Measurements from ENCODE around the gene ATOH8. TPM values are rescaled to one million over a fixed set of nuclear protein-coding genes. Genes with fewer than 3 reads are reported as not detected.

The ATOH8 gene
- total RNA-seq, 4 donors from 2014 or later = 17.1 to 210 (median 45.9) TPM

DNA sequence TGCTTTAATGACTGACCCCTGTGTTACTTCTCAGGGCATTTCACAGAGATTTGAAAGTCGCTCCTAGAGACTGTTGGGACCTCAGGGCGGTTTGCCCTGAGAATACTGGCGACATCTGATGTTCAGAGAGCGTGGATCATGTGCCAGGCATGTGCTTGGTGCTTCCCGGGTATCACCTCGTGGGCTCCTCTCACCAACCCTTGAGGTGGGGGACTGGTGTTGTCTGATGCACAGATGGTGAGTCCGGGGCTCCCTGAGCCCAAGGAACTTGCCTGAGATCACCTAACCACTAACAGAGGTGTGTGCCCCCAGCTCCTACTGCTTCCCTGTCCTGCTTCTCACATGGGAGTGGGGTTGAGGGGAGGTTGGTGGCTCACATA is 16.2 kb downstream of the ATOH8 start:
- TF ChIP-seq, protein P1, sequence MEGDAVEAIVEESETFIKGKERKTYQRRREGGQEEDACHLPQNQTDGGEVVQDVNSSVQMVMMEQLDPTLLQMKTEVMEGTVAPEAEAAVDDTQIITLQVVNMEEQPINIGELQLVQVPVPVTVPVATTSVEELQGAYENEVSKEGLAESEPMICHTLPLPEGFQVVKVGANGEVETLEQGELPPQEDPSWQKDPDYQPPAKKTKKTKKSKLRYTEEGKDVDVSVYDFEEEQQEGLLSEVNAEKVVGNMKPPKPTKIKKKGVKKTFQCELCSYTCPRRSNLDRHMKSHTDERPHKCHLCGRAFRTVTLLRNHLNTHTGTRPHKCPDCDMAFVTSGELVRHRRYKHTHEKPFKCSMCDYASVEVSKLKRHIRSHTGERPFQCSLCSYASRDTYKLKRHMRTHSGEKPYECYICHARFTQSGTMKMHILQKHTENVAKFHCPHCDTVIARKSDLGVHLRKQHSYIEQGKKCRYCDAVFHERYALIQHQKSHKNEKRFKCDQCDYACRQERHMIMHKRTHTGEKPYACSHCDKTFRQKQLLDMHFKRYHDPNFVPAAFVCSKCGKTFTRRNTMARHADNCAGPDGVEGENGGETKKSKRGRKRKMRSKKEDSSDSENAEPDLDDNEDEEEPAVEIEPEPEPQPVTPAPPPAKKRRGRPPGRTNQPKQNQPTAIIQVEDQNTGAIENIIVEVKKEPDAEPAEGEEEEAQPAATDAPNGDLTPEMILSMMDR (IDR thresholded peaks at IDR 0.05) = no peak
- DNase-seq (ENCODE audit: low spot score) = no peak
- ATAC-seq (ENCODE audit: low FRiP score) = no peak

DNA sequence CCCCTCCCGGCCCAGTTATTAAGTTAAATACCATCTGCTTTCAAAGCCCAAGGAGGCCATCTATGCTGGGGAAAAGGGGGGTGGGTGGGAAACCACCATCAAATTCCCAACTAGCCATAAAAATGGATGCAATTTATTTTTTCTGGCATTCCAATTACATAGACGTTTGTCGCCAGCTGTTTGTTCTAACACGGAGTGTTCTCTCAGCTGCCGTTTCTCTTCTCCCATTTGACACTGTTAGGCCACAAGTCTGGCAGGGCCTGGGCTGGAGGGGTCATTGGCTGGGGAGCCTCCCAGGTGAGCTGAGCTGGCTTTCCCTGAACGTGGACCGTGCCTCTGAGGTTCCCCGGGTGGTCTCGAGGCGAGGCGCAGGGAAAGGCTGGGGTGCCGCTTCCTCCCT is 16.6 kb downstream of the ATOH8 start:
- ATAC-seq (ENCODE audit: low FRiP score) = no peak
- DNase-seq (ENCODE audit: low spot score) = no peak
- TF ChIP-seq, protein P1 (IDR thresholded peaks at IDR 0.05) = no peak

DNA sequence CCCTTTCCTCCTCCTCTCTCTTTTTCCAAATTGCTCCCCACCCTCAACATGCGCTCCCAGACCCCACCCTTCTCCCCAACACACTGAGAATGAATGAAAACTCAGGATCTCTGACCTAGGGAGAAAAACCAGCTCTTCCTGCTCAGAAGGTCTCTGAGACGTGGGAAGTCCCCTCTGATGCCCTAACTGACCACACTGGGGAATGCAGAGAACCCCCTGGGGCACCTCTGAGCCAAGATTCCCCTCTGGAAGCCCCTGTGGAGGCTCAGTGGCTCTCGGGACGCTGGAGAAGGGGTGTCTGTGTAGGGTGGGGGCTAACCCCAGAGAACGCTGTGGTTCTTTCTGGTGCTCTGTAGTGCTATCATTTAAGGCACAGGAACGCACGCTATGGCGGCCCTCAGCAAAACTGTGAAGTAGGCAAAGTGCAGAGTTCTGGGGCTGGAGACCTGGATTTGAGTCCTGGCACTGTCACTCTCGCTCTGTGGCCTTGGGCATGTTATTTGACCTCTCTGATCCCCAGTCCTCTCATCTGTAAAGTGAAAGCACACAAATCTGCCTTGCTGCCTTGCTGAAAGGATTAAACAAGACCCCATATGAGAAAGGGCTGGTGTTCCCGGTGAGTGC is 17.1 kb downstream of the ATOH8 start:
- TF ChIP-seq, protein P1 (IDR thresholded peaks at IDR 0.05) = no peak
- no peak for DNase-seq (ENCODE audit: low spot score)
- no peak for ATAC-seq (ENCODE audit: low FRiP score)

DNA sequence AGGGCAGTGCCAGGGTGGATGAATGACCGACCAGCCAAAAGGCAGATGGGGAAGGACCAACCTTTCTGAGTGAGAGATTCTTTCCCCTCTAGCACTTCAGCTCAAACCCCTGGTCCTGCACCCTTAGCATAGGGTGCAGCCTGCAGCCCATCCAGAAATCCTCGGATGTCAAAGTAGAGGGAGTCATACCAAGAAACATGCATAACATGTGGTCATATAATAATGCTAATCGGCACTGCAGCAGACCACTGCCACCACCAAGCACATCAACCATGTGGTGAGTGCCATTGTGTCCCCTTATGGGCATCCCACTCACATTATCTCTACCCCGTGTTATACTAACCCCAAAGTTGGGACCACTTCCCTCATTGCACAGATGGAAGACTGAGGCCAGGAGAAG is 17.7 kb downstream of the ATOH8 start:
- TF ChIP-seq, protein P1 (IDR thresholded peaks at IDR 0.05) = no peak
- DNase-seq (ENCODE audit: low spot score) = no peak

DNA sequence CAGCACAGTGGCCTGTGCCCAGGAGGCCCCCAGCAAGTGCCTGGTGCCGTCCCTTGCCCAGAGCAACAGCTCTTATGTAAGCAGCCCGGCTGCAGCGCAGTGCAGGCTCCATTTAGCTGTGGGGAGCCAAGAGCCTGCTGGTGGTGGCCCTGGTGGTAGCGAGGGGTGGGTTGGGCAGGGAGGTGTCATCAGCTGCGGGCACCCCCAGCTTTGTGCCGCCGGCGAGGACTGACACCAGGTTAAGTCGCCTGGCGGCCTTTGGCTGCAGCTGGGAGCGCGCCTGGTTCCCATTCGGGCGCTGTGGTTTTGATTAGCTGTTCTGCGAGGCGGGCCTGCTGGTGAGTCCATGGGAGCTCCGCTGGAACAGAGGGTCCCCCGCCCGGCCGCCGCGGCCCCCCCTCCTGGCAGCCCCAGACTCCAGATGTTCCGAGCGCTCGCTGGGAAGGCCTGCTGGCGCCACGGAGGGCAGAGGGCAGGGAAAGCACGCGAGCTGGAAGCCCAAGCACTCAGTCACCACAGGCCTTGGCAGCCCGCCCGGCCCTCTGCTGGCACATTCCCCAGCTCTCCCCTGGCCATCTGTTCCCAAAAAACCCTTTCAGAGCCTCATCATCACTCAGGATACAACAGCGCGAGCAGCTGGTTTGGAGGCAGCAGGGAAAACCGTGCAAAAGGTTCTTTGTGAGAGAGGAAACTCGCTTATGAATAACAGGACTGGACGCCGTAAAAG is 18.4 kb downstream of the ATOH8 start:
- ATAC-seq (ENCODE audit: low FRiP score) (peak; percentile 92), DNase-seq (ENCODE audit: low spot score) (peak; percentile 95)
- TF ChIP-seq, protein P1 (IDR thresholded peaks at IDR 0.05) = no peak

More for the DNA sequence above, 17.7 kb downstream of the ATOH8 start:
- no peak for ATAC-seq (ENCODE audit: low FRiP score)

DNA sequence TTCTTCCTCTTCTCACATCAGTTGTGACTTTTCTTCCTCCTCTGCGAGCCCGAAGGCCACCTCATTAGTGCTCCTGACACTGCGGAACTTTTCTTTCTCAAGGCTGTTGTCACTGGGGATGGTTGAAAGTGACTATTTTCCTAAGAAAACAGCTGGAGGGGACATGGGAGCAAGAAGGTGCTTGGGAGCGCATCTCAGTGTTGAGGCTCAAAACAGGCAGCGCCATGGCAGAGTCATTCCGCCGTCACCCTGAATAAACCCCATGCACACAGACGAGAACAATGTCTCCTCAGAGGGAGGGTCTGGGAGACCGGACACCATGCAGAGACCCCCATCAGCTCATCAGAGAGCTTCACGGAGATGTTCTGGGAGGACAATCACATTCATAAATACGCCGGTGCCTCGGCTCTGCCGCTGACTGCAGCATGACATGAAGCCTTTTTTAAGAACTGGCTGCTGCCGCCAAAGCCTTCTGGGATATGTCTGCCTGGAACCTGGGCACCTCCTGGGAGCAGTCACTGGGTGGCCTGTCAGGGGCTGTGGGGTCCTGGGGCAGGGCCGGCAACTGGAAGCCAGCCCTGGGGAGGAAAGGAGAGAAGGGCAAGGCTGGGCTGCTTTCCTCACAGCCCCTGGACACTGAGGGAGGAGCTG is 19.2 kb downstream of the ATOH8 start:
- TF ChIP-seq, protein P1 (IDR thresholded peaks at IDR 0.05) = no peak
- ATAC-seq (ENCODE audit: low FRiP score) = no peak

More for the DNA sequence above, 19.2 kb downstream of the ATOH8 start:
- DNase-seq (ENCODE audit: low spot score) = no peak

Measured in omental fat pad (tissue), 4 donors.